Measurements from ENCODE around the gene PRRC2B. TPM values are rescaled to one million over a fixed set of nuclear protein-coding genes. Genes with fewer than 3 reads are reported as not detected.

PRRC2B gene
- total RNA-seq, 1 donor from 2014 or later = 185 TPM

- no peak for DNase-seq (ENCODE audit: low spot score)
Measured at GRCh38 chr9:131406563-131407436, 12.9 kb downstream of the PRRC2B start.

- DNase-seq (ENCODE audit: low spot score) = no peak
Measured at GRCh38 chr9:131407717-131408195, 13.9 kb downstream of the PRRC2B start.

GRCh38 chr9:131409458-131409992, 15.6 kb downstream of the PRRC2B start:
- DNase-seq (ENCODE audit: low spot score) = no peak

- DNase-seq (ENCODE audit: low spot score) = no peak
Measured at GRCh38 chr9:131410044-131410491, 16.2 kb downstream of the PRRC2B start.

DNA sequence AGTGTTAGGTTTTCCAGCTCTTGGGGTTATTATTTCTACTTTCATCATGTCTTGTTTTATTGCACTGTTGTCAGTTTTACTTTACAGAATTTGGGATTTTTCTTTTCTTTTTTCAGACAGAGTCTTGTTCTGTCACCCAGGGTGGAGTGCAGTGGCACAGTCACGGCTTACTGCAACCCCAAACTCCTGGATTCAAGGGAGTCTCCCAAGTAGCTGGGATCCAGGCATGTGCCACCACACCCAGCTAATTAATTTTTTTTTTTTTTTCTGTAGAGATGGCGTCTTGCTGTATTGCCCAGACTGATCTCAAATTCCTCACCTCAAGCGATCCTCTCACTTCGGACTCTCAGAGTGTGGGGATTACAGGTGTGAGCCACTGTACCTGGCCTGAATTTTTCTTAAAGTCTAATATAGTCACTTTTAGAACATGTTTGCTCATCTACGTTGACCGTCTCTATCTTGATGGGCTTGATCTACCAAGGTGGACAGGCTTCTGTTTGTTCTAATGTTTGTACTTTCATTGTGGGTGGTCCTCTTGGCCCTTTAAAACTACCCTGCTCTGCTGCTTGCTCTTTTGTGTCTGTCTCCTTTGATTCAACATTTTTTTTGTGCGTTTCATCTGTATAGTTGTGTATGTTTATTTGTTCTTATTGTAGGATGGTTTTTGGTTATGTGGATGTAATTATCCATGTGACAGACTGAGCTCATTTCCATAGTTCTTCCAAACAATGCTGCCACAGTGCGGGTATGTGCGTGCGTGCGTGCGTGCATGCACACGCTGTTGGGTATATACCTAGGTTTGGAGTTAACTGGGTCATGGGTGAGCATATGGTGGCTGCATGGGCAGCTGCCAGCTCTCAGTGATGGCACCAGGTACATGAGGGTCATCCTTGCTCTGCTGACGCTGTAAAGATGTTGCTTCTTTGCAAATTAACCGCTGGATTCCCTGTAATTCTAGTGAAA, 18.1 kb downstream of the PRRC2B start:
- no peak for DNase-seq (ENCODE audit: low spot score)

GRCh38 chr9:131416509-131416908, 22.6 kb downstream of the PRRC2B start:
- no peak for DNase-seq (ENCODE audit: low spot score)

DNA sequence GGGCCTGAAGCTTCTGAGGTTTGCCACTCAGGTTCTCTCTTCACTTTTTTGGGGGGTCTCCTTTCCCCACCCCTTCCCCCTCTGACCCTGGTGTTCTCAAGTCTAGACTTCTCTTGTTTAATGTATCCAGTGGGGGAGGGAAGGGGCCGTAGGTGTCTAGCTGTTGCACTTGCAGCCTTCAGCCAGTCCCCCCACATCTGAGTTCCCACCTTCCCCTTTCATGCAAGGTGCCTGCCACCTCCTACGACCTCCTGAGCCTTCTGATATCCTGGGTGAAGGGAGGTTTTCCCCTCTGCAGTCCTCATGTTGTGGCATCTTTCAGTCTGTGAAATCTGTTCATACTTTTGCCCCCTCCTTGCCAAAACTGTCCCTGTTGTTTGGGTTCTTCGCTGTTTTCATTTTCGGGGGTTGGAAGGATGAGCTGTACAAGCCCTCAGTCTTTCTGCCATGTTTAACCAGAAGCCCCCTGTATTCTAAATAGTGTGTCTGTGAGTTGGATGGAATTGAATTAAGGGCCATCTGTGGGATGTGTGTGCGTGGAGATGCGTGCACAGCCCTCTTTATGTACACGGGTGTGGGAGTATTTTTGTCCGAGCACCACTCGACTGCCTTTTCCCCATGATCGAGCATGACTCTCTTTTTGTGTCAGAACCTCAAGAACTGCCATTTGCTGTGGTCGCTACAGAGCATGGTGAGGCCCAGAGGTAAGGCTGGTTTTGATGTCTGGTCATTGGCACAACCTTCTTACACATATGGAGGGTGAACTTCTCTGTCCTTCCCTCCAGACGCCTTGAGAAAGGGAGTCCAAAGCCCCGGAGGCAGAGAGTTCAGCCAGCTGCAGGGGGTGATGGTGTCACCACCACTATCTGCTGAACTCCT, 23.6 kb downstream of the PRRC2B start:
- no peak for DNase-seq (ENCODE audit: low spot score)

DNA sequence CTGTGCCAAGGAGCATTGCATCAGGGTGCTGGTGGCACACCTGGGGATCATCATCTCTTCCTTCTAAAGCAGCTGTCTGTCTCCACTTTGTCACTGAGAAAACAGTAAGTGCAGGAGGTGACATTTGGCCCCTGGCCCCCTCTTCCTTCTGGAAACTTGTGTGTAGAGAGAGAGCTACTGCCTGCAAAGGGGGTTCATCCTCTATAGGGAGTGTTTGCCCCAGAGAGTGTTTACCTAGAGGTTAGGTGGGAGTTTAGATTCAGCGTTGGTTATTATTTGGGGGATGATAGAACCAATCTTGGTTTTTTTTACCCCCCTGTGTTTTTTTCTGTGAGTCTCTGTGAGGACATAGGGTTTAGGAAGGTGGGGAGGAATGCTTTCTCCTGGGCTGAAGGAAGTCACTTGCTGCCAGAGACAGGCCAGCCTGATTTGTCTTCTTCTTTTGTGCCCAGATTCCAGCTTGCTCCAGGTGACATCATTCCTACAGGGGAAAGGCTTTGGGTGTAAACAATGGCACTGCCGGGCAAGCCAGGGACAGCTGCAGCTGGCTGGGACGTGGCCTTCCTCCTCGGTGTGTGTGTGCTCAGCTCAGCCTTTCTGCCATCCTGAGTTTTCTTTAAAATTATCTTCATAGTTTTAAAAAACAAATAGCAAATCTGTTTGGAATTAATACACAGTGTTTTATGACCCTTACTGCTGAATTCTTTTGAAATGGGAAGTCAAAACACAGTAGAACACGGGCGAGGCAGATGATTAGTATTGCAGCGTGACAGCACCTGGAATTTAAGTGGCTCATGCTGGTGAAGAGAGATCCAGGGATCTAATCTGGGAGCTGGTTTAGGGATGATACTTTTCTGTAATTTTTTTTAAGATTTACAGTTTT, 24.5 kb downstream of the PRRC2B start:
- no peak for DNase-seq (ENCODE audit: low spot score)

DNA sequence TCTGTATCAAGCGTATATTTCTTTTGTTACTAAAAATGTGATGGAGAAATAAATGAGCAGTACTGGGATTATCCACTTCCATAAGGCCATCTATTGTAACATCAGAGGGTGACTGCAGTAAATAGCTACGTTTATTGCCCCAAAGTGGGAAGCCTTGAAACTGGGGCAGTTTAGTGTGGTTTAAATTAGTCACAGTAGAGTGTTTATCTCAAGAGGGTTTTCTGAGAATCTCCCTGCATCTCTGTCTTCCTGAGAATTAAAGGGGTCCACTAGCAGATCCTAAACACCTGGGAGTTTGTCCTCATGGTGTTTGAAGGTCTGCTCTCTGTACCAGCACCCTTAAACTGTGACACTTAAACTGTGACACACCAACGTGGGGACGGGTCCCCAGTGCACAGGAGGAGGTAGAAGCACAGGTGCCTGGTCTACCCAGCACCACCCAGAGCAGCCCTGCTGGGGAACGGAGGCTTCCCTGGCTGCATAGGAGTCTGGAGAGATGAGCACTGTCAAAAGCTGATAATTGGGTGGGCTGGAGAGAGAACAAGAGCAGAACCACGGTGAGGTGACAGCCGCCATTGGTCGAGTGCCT, 25.2 kb downstream of the PRRC2B start:
- DNase-seq (ENCODE audit: low spot score) = no peak

GRCh38 chr9:131419716-131420115, 25.8 kb downstream of the PRRC2B start:
- no peak for DNase-seq (ENCODE audit: low spot score)

DNA sequence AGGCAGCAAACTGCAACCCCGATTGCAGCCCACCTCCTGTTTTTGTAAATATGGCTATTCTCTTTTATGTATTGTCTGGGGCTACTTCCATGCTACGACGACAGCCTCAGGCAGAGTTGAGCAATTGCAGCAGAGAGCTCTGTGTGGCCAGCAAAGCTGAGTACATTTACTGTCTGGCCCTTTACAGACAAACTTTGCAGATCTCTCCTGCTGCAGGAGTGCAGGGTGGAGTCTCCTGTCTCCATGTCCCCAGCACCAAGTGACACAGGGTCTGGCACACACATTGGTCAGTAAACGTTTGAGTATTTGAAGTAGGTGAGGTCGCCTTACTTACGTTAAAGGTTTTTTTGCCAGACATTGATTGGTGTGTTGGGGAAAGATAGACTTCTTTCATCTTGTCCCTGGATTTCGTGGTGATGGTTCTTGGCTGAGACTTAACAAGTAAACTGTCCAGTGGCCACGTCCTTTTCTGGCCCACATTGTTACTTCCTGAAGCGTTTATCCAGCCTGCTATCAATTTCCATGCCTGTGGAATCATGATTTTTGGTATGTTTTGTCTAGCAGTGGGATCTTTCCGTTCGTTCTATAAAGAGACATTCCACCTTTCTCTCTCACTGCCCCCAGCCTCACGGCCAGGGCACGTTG, 27.2 kb downstream of the PRRC2B start:
- no peak for DNase-seq (ENCODE audit: low spot score)

DNA sequence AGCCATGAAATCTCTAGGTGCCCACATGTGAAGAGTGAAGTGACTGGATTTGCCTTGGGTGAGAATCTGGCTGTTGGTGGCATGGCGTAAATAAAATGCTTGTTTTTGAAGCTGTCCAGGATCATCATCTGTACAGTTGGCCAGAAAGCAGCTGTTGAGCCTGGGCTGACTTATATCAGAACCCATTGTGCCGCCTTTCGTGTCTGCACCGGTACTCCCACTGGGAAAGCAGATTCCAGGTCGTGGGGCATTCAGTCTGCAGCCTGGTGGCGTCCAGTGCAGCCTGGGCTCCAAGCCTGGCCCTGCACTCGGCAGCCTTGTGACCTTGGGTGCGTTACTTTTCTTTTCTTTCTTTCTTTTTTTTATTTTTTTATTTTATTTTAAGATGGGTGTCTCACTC, 27.8 kb downstream of the PRRC2B start:
- DNase-seq (ENCODE audit: low spot score) = no peak

DNA sequence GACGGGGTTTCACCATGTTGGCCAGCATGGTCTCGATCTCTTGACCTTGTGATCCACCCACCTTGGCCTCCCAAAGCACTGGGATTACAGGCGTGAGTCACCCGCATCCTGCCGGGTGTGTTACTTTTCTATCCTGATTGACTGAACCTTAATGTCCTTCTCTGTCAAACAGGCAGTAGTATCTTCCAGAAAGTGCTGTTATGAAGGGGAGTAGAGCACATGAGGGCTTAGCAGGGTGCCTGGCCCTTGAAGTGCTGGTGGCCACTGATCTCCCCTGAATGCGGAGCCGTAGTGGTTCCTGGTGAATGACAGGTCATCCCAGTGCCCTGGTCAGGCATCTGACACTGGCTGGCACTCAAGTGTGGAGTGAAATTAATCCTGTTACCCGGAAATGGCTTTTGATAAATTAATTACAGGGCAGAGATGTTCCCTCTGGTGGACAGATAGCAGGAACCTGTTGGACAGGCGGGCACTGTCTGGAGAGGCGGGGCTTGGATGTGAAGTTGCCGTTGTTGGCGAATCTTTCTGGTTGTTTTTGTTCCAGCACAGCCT, 28.4 kb downstream of the PRRC2B start:
- no peak for DNase-seq (ENCODE audit: low spot score)

DNA sequence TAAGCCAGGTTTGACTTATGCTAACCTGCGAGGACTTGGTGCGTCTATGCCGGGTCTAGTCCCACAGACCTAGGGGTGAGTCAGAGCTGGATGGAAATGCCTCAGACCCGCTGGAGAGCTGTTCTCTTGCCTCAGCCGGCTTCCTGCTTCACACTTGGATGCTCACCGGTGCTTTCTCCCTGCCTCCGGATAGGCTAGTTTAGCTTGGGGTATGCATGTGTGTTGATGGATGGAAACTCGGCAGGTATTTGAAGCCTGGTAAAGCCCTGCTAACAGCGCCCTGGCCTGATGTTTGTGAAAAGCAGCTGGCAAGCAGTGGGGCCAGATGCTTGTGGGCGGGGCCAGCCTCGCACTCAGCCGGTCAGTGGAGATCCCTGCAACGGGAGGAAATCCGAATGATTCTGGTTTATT, 29.3 kb downstream of the PRRC2B start:
- no peak for DNase-seq (ENCODE audit: low spot score)

DNA sequence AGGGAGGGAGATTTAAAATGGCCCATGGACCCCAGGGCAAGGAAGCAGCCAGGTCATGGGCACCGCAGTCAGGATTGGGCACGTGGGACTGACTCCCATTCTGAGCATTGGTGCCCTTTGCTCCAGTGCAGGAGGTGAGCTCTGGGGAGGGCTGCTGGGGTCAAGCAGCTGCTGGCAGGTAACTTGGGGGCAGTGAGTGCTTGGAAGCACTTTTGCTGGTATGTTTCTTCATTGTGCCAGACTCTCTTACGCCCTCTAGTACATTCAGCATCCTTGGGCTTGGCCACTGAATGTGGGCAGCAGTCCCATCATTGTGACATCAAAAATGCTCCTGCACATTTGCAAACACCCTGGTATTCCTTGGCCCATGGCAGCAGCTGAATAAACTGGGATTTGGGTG, 32.7 kb downstream of the PRRC2B start:
- no peak for DNase-seq (ENCODE audit: low spot score)

- no peak for DNase-seq (ENCODE audit: low spot score)
Measured at GRCh38 chr9:131429121-131430012, 35.5 kb downstream of the PRRC2B start.

DNA sequence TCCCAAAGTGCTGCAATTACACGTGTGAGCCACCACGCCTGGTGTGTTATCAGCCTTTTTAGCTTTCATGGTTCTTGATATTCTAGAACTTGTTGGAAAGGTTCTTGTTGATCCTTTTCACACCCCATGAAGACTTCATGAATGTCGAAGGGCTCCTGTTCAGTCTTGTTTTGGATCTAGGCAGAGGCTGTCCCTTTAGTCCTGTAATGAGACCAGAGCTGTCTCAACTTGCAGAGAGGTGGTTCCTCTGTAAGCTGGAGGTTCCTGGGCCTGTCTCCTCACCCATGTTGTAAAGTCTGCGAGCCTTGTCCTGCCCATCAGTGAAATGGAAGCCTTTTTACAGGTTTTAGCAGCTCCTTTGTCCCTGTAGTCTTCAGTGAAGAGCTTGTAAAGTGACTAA, 38.2 kb downstream of the PRRC2B start:
- no peak for DNase-seq (ENCODE audit: low spot score)

All from mesenteric fat pad (tissue), 1 donor.